Nephron progenitor cell (in vitro differentiated cells): ENCODE measurements around the gene FMNL2.
"Not testable (repeated sequence)": the region's sequence is repeated elsewhere in the genome, so short reads cannot be mapped to it uniquely, and the experiment has no call there.

ENCODE experiments used
- DNase-seq: peaks from one replicate; pipeline ENCODE4 v3.0.0; 2021
- H3K27ac Mint-ChIP-seq: 2 replicates; pipeline ENCODE4 v1.8.0; 2021; ENCODE audit warnings: mild to moderate bottlenecking, moderate library complexity, mixed read lengths
- H3K27me3 Mint-ChIP-seq: 2 replicates; pipeline ENCODE4 v1.8.0; 2021; ENCODE audit warnings: mild to moderate bottlenecking, low read depth, mixed read lengths; ENCODE audit not compliant: poor library complexity
- H3K36me3 Mint-ChIP-seq: 2 replicates; pipeline ENCODE4 v1.8.0; 2021; ENCODE audit warnings: low read depth, mixed read lengths
- H3K4me1 Mint-ChIP-seq: 2 replicates; pipeline ENCODE4 v1.8.0; 2021; ENCODE audit warnings: mixed read lengths
- H3K4me3 Mint-ChIP-seq: 2 replicates; pipeline ENCODE4 v1.8.0; 2021; ENCODE audit warnings: mild to moderate bottlenecking, moderate library complexity, mixed read lengths
- H3K9me3 Mint-ChIP-seq: 2 replicates; pipeline ENCODE4 v1.8.0; 2021; ENCODE audit warnings: mild to moderate bottlenecking, moderate library complexity, mixed read lengths
- TF ChIP-seq, protein P1 (sequence below): fragments of 200-600 bp; sonication (generic); IDR thresholded peaks from 2 replicates; pipeline ENCODE4 v1.5.0; 2021; ENCODE audit warnings: antibody characterized with exemption

The FMNL2 gene

GRCh38 chr2:152467677-152468410 lies 132.9 kb downstream of the FMNL2 start:
- Mint-ChIP-seq H3K4me1 (peaks cover 67% of the 10 kb centered on the region), H3K9me3 (no peaks in the 10 kb centered on the region), H3K27me3 (no peaks in the 10 kb centered on the region), H3K4me3 (no peak overlapping the region), H3K36me3 (no peaks in the 10 kb centered on the region), H3K27ac (peak overlapping the region; percentile 57)
- TF ChIP-seq, protein P1, sequence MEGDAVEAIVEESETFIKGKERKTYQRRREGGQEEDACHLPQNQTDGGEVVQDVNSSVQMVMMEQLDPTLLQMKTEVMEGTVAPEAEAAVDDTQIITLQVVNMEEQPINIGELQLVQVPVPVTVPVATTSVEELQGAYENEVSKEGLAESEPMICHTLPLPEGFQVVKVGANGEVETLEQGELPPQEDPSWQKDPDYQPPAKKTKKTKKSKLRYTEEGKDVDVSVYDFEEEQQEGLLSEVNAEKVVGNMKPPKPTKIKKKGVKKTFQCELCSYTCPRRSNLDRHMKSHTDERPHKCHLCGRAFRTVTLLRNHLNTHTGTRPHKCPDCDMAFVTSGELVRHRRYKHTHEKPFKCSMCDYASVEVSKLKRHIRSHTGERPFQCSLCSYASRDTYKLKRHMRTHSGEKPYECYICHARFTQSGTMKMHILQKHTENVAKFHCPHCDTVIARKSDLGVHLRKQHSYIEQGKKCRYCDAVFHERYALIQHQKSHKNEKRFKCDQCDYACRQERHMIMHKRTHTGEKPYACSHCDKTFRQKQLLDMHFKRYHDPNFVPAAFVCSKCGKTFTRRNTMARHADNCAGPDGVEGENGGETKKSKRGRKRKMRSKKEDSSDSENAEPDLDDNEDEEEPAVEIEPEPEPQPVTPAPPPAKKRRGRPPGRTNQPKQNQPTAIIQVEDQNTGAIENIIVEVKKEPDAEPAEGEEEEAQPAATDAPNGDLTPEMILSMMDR, result no peak
- no peak for DNase-seq

GRCh38 chr2:152468899-152469692 lies 134.1 kb downstream of the FMNL2 start:
- DNase-seq, result no peak
- Mint-ChIP-seq H3K4me1 (peaks cover 65% of the 10 kb centered on the region), H3K27ac (peak overlapping the region; percentile 67), H3K4me3 (no peak overlapping the region), H3K9me3 (no peaks in the 10 kb centered on the region), H3K27me3 (no peaks in the 10 kb centered on the region), H3K36me3 (no peaks in the 10 kb centered on the region)
- TF ChIP-seq, protein P1, result no peak

GRCh38 chr2:152470861-152471854 lies 136.2 kb downstream of the FMNL2 start:
- H3K4me1 Mint-ChIP-seq, result peaks cover 47% of the 10 kb centered on the region

DNA sequence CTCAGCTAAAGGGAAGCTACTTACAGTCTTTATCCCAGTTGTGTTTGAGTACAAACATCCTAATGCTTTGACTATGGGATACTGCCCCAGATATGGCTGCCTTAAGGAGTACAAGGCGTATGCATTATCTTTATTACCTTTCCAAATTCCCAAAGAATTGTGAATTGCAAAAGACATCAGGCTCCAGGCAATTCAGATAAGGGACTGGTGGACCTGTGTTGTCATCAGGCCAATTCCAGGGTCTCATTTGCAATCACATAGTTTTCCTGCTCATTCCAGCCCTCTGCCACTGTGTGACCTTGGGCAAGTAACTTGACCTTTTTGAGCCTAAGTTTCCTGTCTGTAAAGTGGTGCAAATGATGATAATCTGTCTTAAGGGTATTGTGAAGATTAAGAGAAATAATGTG lies 137.5 kb downstream of the FMNL2 start:
- H3K36me3 Mint-ChIP-seq, result no peaks in the 10 kb centered on the region
- TF ChIP-seq, protein P1, result no peak
- no peaks in the 10 kb centered on the region for H3K9me3 Mint-ChIP-seq
- H3K27ac Mint-ChIP-seq, result peak overlapping the region; percentile 40
- DNase-seq, result no peak
- no peak overlapping the region for H3K4me3 Mint-ChIP-seq
- peaks cover 40% of the 10 kb centered on the region for H3K4me1 Mint-ChIP-seq
- no peaks in the 10 kb centered on the region for H3K27me3 Mint-ChIP-seq

More at GRCh38 chr2:152470861-152471854, 136.2 kb downstream of the FMNL2 start:
- DNase-seq, result no peak
- Mint-ChIP-seq H3K4me3 (no peak overlapping the region), H3K9me3 (no peaks in the 10 kb centered on the region), H3K27ac (no peak overlapping the region), H3K27me3 (no peaks in the 10 kb centered on the region), H3K36me3 (no peaks in the 10 kb centered on the region)
- TF ChIP-seq, protein P1, result no peak

DNA sequence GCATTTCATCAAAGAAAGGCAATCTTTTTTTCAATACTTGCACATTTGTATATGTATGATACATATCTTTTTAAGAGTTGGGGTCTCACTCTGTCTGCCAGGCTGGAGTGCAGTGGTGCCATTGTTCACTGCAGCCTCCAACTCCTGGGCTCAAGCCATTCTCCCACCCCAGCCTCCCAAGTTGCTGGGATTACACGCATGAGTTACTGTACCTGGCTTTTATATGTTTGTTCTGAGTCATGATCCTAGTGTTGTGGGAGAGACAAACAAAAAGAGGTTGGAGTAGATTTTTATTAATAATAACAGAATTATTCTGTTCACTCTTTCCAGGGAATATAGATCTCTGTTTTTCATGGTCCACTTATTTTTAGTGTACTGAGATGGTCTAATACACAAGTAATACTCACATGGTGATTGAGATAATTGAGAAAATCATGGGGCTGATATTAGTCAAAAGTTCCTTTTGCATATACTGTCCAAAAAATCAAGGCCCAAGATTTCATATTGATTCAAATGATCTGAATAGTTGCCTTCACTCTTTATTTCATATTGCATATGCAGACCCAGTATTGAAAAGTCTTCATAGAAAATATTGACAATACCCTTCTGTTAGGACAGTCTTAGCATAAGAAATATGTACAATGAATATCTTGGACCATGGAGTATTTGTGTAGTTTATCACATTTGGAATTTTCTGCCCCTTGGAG lies 138.3 kb downstream of the FMNL2 start:
- Mint-ChIP-seq H3K36me3 (no peaks in the 10 kb centered on the region), H3K27me3 (no peaks in the 10 kb centered on the region), H3K27ac (no peak overlapping the region), H3K4me1 (peaks cover 35% of the 10 kb centered on the region), H3K9me3 (no peaks in the 10 kb centered on the region), H3K4me3 (no peak overlapping the region)
- DNase-seq, result no peak
- TF ChIP-seq, protein P1, result no peak

DNA sequence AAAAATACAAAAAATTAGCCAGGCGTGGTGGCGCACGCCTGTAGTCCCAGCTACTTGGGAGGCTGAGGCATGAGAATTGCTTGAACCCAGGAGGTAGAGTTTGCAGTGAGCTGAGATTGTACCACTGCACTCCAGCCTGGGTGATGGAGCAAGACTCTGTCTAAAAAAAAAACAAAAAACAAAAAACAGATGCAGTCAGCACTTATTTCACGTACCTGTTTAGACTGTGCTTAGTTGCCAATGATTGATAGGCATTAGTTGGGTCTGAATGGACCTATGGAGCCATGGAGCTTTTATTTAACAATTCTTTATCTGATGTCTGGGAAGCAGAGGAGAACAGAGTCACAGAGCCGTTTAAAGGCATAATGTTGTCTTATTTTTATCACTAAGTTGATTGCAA lies 139.5 kb downstream of the FMNL2 start:
- H3K9me3 Mint-ChIP-seq, H3K36me3 Mint-ChIP-seq, H3K27me3 Mint-ChIP-seq, DNase-seq, H3K4me3 Mint-ChIP-seq, H3K27ac Mint-ChIP-seq: not testable (repeated sequence)
- peaks cover 24% of the 10 kb centered on the region for H3K4me1 Mint-ChIP-seq
